ENCODE results near the gene ZG16B.

Gene ZG16B

GRCh38 chr16:2792940-2793339, 37.2 kb upstream of the ZG16B start:
- Histone ChIP-seq H3K27me3 (ENCODE audit: insufficient read depth, low read length) (no peaks in the 10 kb centered on the region), H3K79me2 (ENCODE audit: control insufficient read depth, insufficient read depth, low read length, poor library complexity) (no peaks in the 10 kb centered on the region), H4K12ac (ENCODE audit: low read depth, low read length) (no peak overlapping the region), H2BK120ac (ENCODE audit: insufficient read depth, low read length, poor library complexity) (no peak overlapping the region), H3K4me1 (ENCODE audit: control insufficient read depth in 1 of 2, insufficient read depth in 2 of 2, low read length in 2 of 2) (no peaks in the 10 kb centered on the region), H4K8ac (ENCODE audit: low read depth, low read length) (no peak overlapping the region), H2BK5ac (ENCODE audit: low read depth, low read length, poor library complexity) (no peak overlapping the region), H3K18ac (ENCODE audit: low read length) (no peak overlapping the region), H3K9me3 (ENCODE audit: insufficient read depth, low read depth, low read length) (no peaks in the 10 kb centered on the region), H2AFZ (ENCODE audit: insufficient read depth, low read length, poor library complexity) (no peak overlapping the region), H3K9ac (ENCODE audit: low read length) (no peak overlapping the region), H2AK5ac (ENCODE audit: low read length) (no peak overlapping the region), H4K91ac (ENCODE audit: low read depth, low read length) (no peak overlapping the region), H3K4me2 (ENCODE audit: low read length) (no peak overlapping the region), H3K14ac (ENCODE audit: low read length) (no peak overlapping the region), H3K27ac (ENCODE audit: low read depth, low read length) (no peak overlapping the region), H3K23ac (ENCODE audit: low read length) (no peak overlapping the region), H3K36me3 (ENCODE audit: control insufficient read depth in 1 of 2, insufficient read depth in 2 of 2, low read length in 2 of 2) (no peaks in the 10 kb centered on the region), H3K4me3 (ENCODE audit: low read depth, low read length) (no peak overlapping the region), H3K4ac (ENCODE audit: low read depth, low read length) (no peak overlapping the region), H2BK12ac (ENCODE audit: low read length) (no peak overlapping the region), H3K79me1 (ENCODE audit: low read length) (no peaks in the 10 kb centered on the region)
- DNase-seq, result no peak
- WGBS (ENCODE audit: extremely low coverage, insufficient coverage, insufficient read length), result no CpG with 5 or more reads among the region's 10 CpGs

GRCh38 chr16:2795395-2796143, 34.5 kb upstream of the ZG16B start:
- H2BK12ac ChIP-seq (ENCODE audit: low read length), result no peak overlapping the region
- no peak overlapping the region for H2AFZ ChIP-seq (ENCODE audit: insufficient read depth, low read length, poor library complexity)
- H3K4me2 ChIP-seq (ENCODE audit: low read length), result no peak overlapping the region
- H3K79me1 ChIP-seq (ENCODE audit: low read length), result no peaks in the 10 kb centered on the region
- H3K27me3 ChIP-seq (ENCODE audit: insufficient read depth, low read length), result no peaks in the 10 kb centered on the region
- no peak overlapping the region for H2AK5ac ChIP-seq (ENCODE audit: low read length)
- no peaks in the 10 kb centered on the region for H3K36me3 ChIP-seq (ENCODE audit: control insufficient read depth in 1 of 2, insufficient read depth in 2 of 2, low read length in 2 of 2)
- H3K23ac ChIP-seq (ENCODE audit: low read length), result no peak overlapping the region
- DNase-seq, result peak in 1 of 2 donors; percentile 65
- no peak overlapping the region for H4K12ac ChIP-seq (ENCODE audit: low read depth, low read length)
- no peak overlapping the region for H3K4ac ChIP-seq (ENCODE audit: low read depth, low read length)
- H4K8ac ChIP-seq (ENCODE audit: low read depth, low read length), result no peak overlapping the region
- H3K9ac ChIP-seq (ENCODE audit: low read length), result no peak overlapping the region
- no CpG with 5 or more reads among the region's 7 CpGs for WGBS (ENCODE audit: extremely low coverage, insufficient coverage, insufficient read length)
- no peaks in the 10 kb centered on the region for H3K9me3 ChIP-seq (ENCODE audit: insufficient read depth, low read depth, low read length)
- H3K14ac ChIP-seq (ENCODE audit: low read length), result no peak overlapping the region
- no peaks in the 10 kb centered on the region for H3K79me2 ChIP-seq (ENCODE audit: control insufficient read depth, insufficient read depth, low read length, poor library complexity)
- no peak overlapping the region for H4K91ac ChIP-seq (ENCODE audit: low read depth, low read length)
- no peak overlapping the region for H2BK5ac ChIP-seq (ENCODE audit: low read depth, low read length, poor library complexity)
- H3K4me3 ChIP-seq (ENCODE audit: low read depth, low read length), result no peak overlapping the region
- H3K27ac ChIP-seq (ENCODE audit: low read depth, low read length), result no peak overlapping the region
- H3K18ac ChIP-seq (ENCODE audit: low read length), result no peak overlapping the region
- H2BK120ac ChIP-seq (ENCODE audit: insufficient read depth, low read length, poor library complexity), result no peak overlapping the region
- H3K4me1 ChIP-seq (ENCODE audit: control insufficient read depth in 1 of 2, insufficient read depth in 2 of 2, low read length in 2 of 2), result peaks cover 0 to 1% of the 10 kb centered on the region in 2 experiments

GRCh38 chr16:2798723-2799204, 31.3 kb upstream of the ZG16B start:
- no peak overlapping the region for H4K12ac ChIP-seq (ENCODE audit: low read depth, low read length)
- no peaks in the 10 kb centered on the region for H3K27me3 ChIP-seq (ENCODE audit: insufficient read depth, low read length)
- WGBS (ENCODE audit: extremely low coverage, insufficient coverage, insufficient read length), result no CpG with 5 or more reads among the region's 39 CpGs
- no peak overlapping the region for H3K23ac ChIP-seq (ENCODE audit: low read length)
- H3K18ac ChIP-seq (ENCODE audit: low read length), result no peak overlapping the region
- no peaks in the 10 kb centered on the region for H3K79me2 ChIP-seq (ENCODE audit: control insufficient read depth, insufficient read depth, low read length, poor library complexity)
- H3K4me1 ChIP-seq (ENCODE audit: control insufficient read depth in 1 of 2, insufficient read depth in 2 of 2, low read length in 2 of 2), result peaks cover 0 to 1% of the 10 kb centered on the region in 2 experiments
- H2AK5ac ChIP-seq (ENCODE audit: low read length), result no peak overlapping the region
- H3K9ac ChIP-seq (ENCODE audit: low read length), result no peak overlapping the region
- H4K91ac ChIP-seq (ENCODE audit: low read depth, low read length), result no peak overlapping the region
- no peak overlapping the region for H2AFZ ChIP-seq (ENCODE audit: insufficient read depth, low read length, poor library complexity)
- no peak overlapping the region for H3K4ac ChIP-seq (ENCODE audit: low read depth, low read length)
- H3K27ac ChIP-seq (ENCODE audit: low read depth, low read length), result no peak overlapping the region
- H4K8ac ChIP-seq (ENCODE audit: low read depth, low read length), result no peak overlapping the region
- no peak overlapping the region for H3K4me2 ChIP-seq (ENCODE audit: low read length)
- H2BK12ac ChIP-seq (ENCODE audit: low read length), result no peak overlapping the region
- H3K14ac ChIP-seq (ENCODE audit: low read length), result no peak overlapping the region
- H3K36me3 ChIP-seq (ENCODE audit: control insufficient read depth in 1 of 2, insufficient read depth in 2 of 2, low read length in 2 of 2), result no peaks in the 10 kb centered on the region
- no peaks in the 10 kb centered on the region for H3K79me1 ChIP-seq (ENCODE audit: low read length)
- DNase-seq, result no peak
- H3K9me3 ChIP-seq (ENCODE audit: insufficient read depth, low read depth, low read length), result no peaks in the 10 kb centered on the region
- no peak overlapping the region for H2BK120ac ChIP-seq (ENCODE audit: insufficient read depth, low read length, poor library complexity)
- H3K4me3 ChIP-seq (ENCODE audit: low read depth, low read length), result no peak overlapping the region
- no peak overlapping the region for H2BK5ac ChIP-seq (ENCODE audit: low read depth, low read length, poor library complexity)

- Histone ChIP-seq H3K9ac (ENCODE audit: low read length) (no peak overlapping the region), H3K36me3 (ENCODE audit: control insufficient read depth in 1 of 2, insufficient read depth in 2 of 2, low read length in 2 of 2) (no peaks in the 10 kb centered on the region), H3K27ac (ENCODE audit: low read depth, low read length) (no peak overlapping the region), H3K23ac (ENCODE audit: low read length) (no peak overlapping the region), H3K79me1 (ENCODE audit: low read length) (no peaks in the 10 kb centered on the region), H4K91ac (ENCODE audit: low read depth, low read length) (no peak overlapping the region), H4K12ac (ENCODE audit: low read depth, low read length) (no peak overlapping the region), H3K4ac (ENCODE audit: low read depth, low read length) (no peak overlapping the region), H3K27me3 (ENCODE audit: insufficient read depth, low read length) (no peaks in the 10 kb centered on the region), H3K4me2 (ENCODE audit: low read length) (no peak overlapping the region), H2AK5ac (ENCODE audit: low read length) (no peak overlapping the region), H2AFZ (ENCODE audit: insufficient read depth, low read length, poor library complexity) (no peak overlapping the region), H2BK12ac (ENCODE audit: low read length) (no peak overlapping the region), H3K18ac (ENCODE audit: low read length) (no peak overlapping the region), H3K4me1 (ENCODE audit: control insufficient read depth in 1 of 2, insufficient read depth in 2 of 2, low read length in 2 of 2) (peaks cover 0 to 1% of the 10 kb centered on the region in 2 experiments), H3K14ac (ENCODE audit: low read length) (no peak overlapping the region), H3K4me3 (ENCODE audit: low read depth, low read length) (no peak overlapping the region), H3K9me3 (ENCODE audit: insufficient read depth, low read depth, low read length) (peaks cover 5% of the 10 kb centered on the region), H4K8ac (ENCODE audit: low read depth, low read length) (no peak overlapping the region), H2BK5ac (ENCODE audit: low read depth, low read length, poor library complexity) (no peak overlapping the region), H2BK120ac (ENCODE audit: insufficient read depth, low read length, poor library complexity) (no peak overlapping the region), H3K79me2 (ENCODE audit: control insufficient read depth, insufficient read depth, low read length, poor library complexity) (no peaks in the 10 kb centered on the region)
- WGBS (ENCODE audit: extremely low coverage, insufficient coverage, insufficient read length), result no CpG with 5 or more reads among the region's 21 CpGs
- DNase-seq, result peak; percentile 62 to 79
These were observed 30.8 kb upstream of the ZG16B start for GRCh38 chr16:2799205-2799858.
